Fibroblast of lung (primary cell): ENCODE results near the gene ARVCF. TPM values are rescaled to one million over a fixed set of nuclear protein-coding genes. Genes with fewer than 3 reads are reported as not detected.

Source experiments
- DNase-seq, 2 donors: peaks; one replicate each; pipeline versions ENCODE4 v3.0.0 to v3.0.0-alpha.2; 2010; ENCODE audit warnings: low read depth in 2 of 2
- H2AFZ ChIP-seq: 2 replicates; pipeline ENCODE4 v1.5.1; 2012; ENCODE audit warnings: low read length, control low read depth, inconsistent platforms
- H3K27ac ChIP-seq: 2 replicates; pipeline ENCODE4 v1.5.1; 2011; ENCODE audit warnings: low read length, control low read depth; ENCODE audit not compliant: insufficient read depth
- H3K27me3 ChIP-seq: 2 replicates; pipeline ENCODE4 v1.5.1; 2011; ENCODE audit warnings: mild to moderate bottlenecking, low read length; ENCODE audit not compliant: control insufficient read depth, insufficient read depth
- H3K36me3 ChIP-seq: 2 replicates; pipeline ENCODE4 v1.5.1; 2011; ENCODE audit warnings: low read length; ENCODE audit not compliant: control insufficient read depth, insufficient read depth
- H3K4me1 ChIP-seq: 2 replicates; pipeline ENCODE4 v1.5.1; 2011; ENCODE audit warnings: low read length; ENCODE audit not compliant: control insufficient read depth, insufficient read depth; ENCODE audit errors: extremely low read depth
- H3K4me2 ChIP-seq: 2 replicates; pipeline ENCODE4 v1.5.1; 2011; ENCODE audit warnings: low read length, control low read depth; ENCODE audit not compliant: insufficient read depth; ENCODE audit errors: extremely low read depth
- H3K4me3 ChIP-seq, 4 experiments: fragments of 200-600 bp in 1 of 4; sonication (generic) in 1 of 4; replicated peaks in 1 of 4; 2 replicates each; pipeline ENCODE4 v1.5.1; 2011 to 2016; ENCODE audit warnings: low read length in 4 of 4, low read depth in 3 of 4, mild to moderate bottlenecking in 3 of 4, control low read depth in 2 of 4, inconsistent platforms in 1 of 4, mixed read lengths in 1 of 4; ENCODE audit not compliant: insufficient read depth in 1 of 4; ENCODE audit errors: control extremely low read depth in 1 of 4
- H3K79me2 ChIP-seq: 2 replicates; pipeline ENCODE4 v1.5.1; 2012; ENCODE audit warnings: mild to moderate bottlenecking, low read length, inconsistent platforms; ENCODE audit not compliant: control insufficient read depth, insufficient read depth
- H3K9ac ChIP-seq: 2 replicates; pipeline ENCODE4 v1.5.1; 2011; ENCODE audit warnings: mild to moderate bottlenecking, low read length, control low read depth; ENCODE audit not compliant: insufficient read depth
- H3K9me3 ChIP-seq: 2 replicates; pipeline ENCODE4 v1.5.1; 2012; ENCODE audit warnings: low read depth, low read length; ENCODE audit not compliant: control insufficient read depth, insufficient read depth
- H4K20me1 ChIP-seq: 2 replicates; pipeline ENCODE4 v1.5.1; 2011; ENCODE audit warnings: low read length; ENCODE audit not compliant: control insufficient read depth, insufficient read depth; ENCODE audit errors: extremely low read depth
- CTCF ChIP-seq, 2 donors: IDR thresholded peaks in 1 of 2; conservative IDR thresholded peaks in 1 of 2; 1 replicate in 1 of 2; 2 replicates in 1 of 2; pipeline ENCODE4 v1.5.1; 2011 to 2012; ENCODE audit warnings: low read length in 2 of 2, control low read depth in 1 of 2, inconsistent platforms in 1 of 2, low read depth in 1 of 2, mild to moderate bottlenecking in 1 of 2
- EZH2 ChIP-seq: IDR thresholded peaks from 2 replicates; pipeline ENCODE4 v1.5.1; 2012; ENCODE audit warnings: low read length, control low read depth, mild to moderate bottlenecking; ENCODE audit errors: missing control alignments
- polyA plus RNA-seq, 2 donors: library from polyadenylated mRNA; depleted of rRNA in 1 of 2; stranded (reverse) in 1 of 2; unstranded in 1 of 2; fragments of >200 nt; gene quantifications; 2 replicates each; pipeline ENCODE4 v1.2.1, GENCODE V29; 2011 to 2012; ENCODE audit warnings: missing spikeins in 1 of 2
- total RNA-seq: library from RNA; depleted of rRNA; stranded (reverse); fragments of >200 nt; gene quantifications from 2 replicates; pipeline ENCODE4 v1.2.1, GENCODE V29; 2014

ARVCF gene
- total and polyA plus RNA-seq, 2 donors (not counting 1 experiment from before 2014, with no cell fraction given): 2.0 to 15.7 TPM

- no peak for DNase-seq
- Histone ChIP-seq H4K20me1 (no peaks in the 10 kb centered on the region), H3K79me2 (no peaks in the 10 kb centered on the region), H3K4me2 (no peak overlapping the region), H3K4me3 (no peak overlapping the region), H3K27ac (no peak overlapping the region), H2AFZ (no peak overlapping the region), H3K27me3 (no peaks in the 10 kb centered on the region), H3K36me3 (peaks cover 3% of the 10 kb centered on the region), H3K9me3 (no peaks in the 10 kb centered on the region), H3K4me1 (peaks cover 11% of the 10 kb centered on the region), H3K9ac (no peak overlapping the region)
- TF ChIP-seq CTCF (conservative IDR thresholded peaks at IDR 0.05 in 1 of 2, IDR thresholded peaks at IDR 0.05 in 1 of 2; ENCODE audit: low read depth in 1 of 2, low read length in 2 of 2) (no peak), EZH2 (no peak)
Observed at GRCh38 chr22:19982991-19983578, 33.5 kb downstream of the ARVCF start.

GRCh38 chr22:19981961-19982920, 34.4 kb downstream of the ARVCF start:
- no peak for DNase-seq
- no peaks in the 10 kb centered on the region for H4K20me1 ChIP-seq
- TF ChIP-seq EZH2 (no peak), CTCF (conservative IDR thresholded peaks at IDR 0.05 in 1 of 2, IDR thresholded peaks at IDR 0.05 in 1 of 2; ENCODE audit: low read depth in 1 of 2, low read length in 2 of 2) (no peak)
- H3K4me2 ChIP-seq: no peak overlapping the region
- peaks cover 11% of the 10 kb centered on the region for H3K4me1 ChIP-seq
- no peaks in the 10 kb centered on the region for H3K27me3 ChIP-seq
- H3K36me3 ChIP-seq: peaks cover 3% of the 10 kb centered on the region
- H3K9me3 ChIP-seq: no peaks in the 10 kb centered on the region
- no peak overlapping the region for H3K27ac ChIP-seq
- H3K79me2 ChIP-seq: no peaks in the 10 kb centered on the region
- no peak overlapping the region for H3K9ac ChIP-seq
- no peak overlapping the region for H2AFZ ChIP-seq
- H3K4me3 ChIP-seq: no peak overlapping the region

- no peak overlapping the region for H3K4me2 ChIP-seq
Observed at GRCh38 chr22:19981171-19981960, 35.3 kb downstream of the ARVCF start.

More at GRCh38 chr22:19981171-19981960, 35.3 kb downstream of the ARVCF start:
- Histone ChIP-seq H2AFZ (no peak overlapping the region), H3K27me3 (no peaks in the 10 kb centered on the region), H4K20me1 (no peaks in the 10 kb centered on the region), H3K36me3 (peaks cover 3% of the 10 kb centered on the region), H3K9ac (no peak overlapping the region), H3K4me1 (peaks cover 11% of the 10 kb centered on the region), H3K79me2 (no peaks in the 10 kb centered on the region), H3K9me3 (no peaks in the 10 kb centered on the region), H3K4me3 (no peak overlapping the region), H3K27ac (no peak overlapping the region)
- TF ChIP-seq EZH2 (no peak), CTCF (conservative IDR thresholded peaks at IDR 0.05 in 1 of 2, IDR thresholded peaks at IDR 0.05 in 1 of 2; ENCODE audit: low read depth in 1 of 2, low read length in 2 of 2) (no peak)
- no peak for DNase-seq
